Measurements from ENCODE around the gene RELL2. TPM values are rescaled to one million over a fixed set of nuclear protein-coding genes. Genes with fewer than 3 reads are reported as not detected.

The RELL2 gene
- total and polyA plus RNA-seq, 7 donors, result 0.99 to 10.5 (median 2.5) TPM

DNA sequence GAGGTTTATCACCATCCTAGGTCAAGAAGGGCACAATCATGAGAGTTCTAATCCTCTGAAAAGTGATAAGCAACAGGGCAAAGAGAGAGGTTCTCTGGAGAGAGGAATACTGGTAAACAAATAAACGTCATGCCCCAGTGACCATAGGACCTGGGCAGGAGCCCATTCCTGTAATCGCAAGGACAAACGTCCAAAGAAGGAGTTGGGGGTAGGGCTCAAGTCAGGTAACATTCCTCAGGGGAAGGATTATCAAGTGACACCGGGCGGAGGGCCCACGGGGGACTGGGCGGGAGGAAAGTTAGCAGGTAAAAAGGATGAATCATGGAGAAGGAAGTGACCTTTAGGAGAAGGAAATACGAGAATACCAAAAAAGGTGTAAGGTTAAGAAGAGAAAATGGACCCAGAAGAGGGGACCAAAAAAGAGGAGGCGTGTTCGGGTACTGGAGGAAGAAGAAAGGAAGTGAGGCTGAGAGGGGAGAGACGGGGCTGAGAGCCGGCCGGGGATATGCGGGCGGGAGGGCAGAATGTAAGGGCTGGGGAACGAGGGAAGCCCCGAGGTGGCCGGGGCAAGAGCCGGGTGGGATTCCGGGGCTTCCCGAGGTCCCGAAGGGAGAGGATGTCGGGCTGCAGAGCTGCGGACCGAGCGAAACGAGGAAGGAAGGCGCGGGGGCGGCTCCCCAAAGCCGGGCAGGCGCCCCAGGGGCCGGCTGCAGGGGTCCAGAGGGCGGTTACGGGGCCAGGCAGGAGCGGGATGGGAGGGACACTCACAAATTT lies 18.6 kb upstream of the RELL2 start:
- peak overlapping the region; percentile 81 to 89 (median 84) for H3K27ac ChIP-seq
- intact Hi-C loops (cut with DNase I), result no loop called here
- no peak for DNase-seq

GRCh38 chr5:141618804-141619554 lies 17.8 kb upstream of the RELL2 start, which contains the start of gene DIAPH1:
DIAPH1 (minus strand) TSS chr5:141619000; CDS start chr5:141618914, 86 bp downstream.
- intact Hi-C loops (cut with DNase I), result loop anchor here (1.0 kb wide), 2 partner anchors 17 to 27 kb away; partner anchors contain the start of genes HDAC3 and RELL2
- DNase-seq, result peak; percentile 98
- Histone ChIP-seq H3K9me3 (no peaks in the 10 kb centered on the region), H3K4me1 (peaks cover 0 to 24% (median 18%) of the 10 kb centered on the region in 4 donors), H3K4me3 (peak within 1 kb of the TSS; percentile 69 to 92 (median 79)), H3K36me3 (peaks cover 12 to 36% (median 21%) of the 10 kb centered on the region in 4 donors), H3K27me3 (no peaks in the 10 kb centered on the region), H3K27ac (peak within 1 kb of the TSS; percentile 81 to 89 (median 84))
- WGBS, 2 donors, result 1% methylated on average over 70 of the region's 70 CpGs
- TF ChIP-seq POLR2A (IDR thresholded peaks at IDR 0.05) (peak in 1 of 2 donors; percentile 31), POLR2AphosphoS5 (IDR thresholded peaks at IDR 0.05) (peak; percentile 41 to 84 (median 74)), EP300 (IDR thresholded peaks at IDR 0.05) (no peak)
- TF ChIP-seq, protein P1, sequence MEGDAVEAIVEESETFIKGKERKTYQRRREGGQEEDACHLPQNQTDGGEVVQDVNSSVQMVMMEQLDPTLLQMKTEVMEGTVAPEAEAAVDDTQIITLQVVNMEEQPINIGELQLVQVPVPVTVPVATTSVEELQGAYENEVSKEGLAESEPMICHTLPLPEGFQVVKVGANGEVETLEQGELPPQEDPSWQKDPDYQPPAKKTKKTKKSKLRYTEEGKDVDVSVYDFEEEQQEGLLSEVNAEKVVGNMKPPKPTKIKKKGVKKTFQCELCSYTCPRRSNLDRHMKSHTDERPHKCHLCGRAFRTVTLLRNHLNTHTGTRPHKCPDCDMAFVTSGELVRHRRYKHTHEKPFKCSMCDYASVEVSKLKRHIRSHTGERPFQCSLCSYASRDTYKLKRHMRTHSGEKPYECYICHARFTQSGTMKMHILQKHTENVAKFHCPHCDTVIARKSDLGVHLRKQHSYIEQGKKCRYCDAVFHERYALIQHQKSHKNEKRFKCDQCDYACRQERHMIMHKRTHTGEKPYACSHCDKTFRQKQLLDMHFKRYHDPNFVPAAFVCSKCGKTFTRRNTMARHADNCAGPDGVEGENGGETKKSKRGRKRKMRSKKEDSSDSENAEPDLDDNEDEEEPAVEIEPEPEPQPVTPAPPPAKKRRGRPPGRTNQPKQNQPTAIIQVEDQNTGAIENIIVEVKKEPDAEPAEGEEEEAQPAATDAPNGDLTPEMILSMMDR (IDR thresholded peaks at IDR 0.05), result peak; percentile 94 to 98 (median 95)

More for the DNA sequence above, 18.6 kb upstream of the RELL2 start:
- Histone ChIP-seq H3K9me3 (no peaks in the 10 kb centered on the region), H3K4me3 (peak overlapping the region; percentile 69 to 92 (median 79)), H3K4me1 (peaks cover 0 to 24% (median 18%) of the 10 kb centered on the region in 4 donors), H3K27me3 (no peaks in the 10 kb centered on the region), H3K36me3 (peaks cover 12 to 28% (median 16%) of the 10 kb centered on the region in 4 donors)
- TF ChIP-seq POLR2A (IDR thresholded peaks at IDR 0.05) (no peak), POLR2AphosphoS5 (IDR thresholded peaks at IDR 0.05) (no peak), EP300 (IDR thresholded peaks at IDR 0.05) (no peak)
- TF ChIP-seq, protein P1 (IDR thresholded peaks at IDR 0.05), result no peak
- 1% methylated on average over 36 of the region's 36 CpGs for WGBS, 2 donors

- no peaks in the 10 kb centered on the region for H3K9me3 ChIP-seq
- no peak overlapping the region for H3K27ac ChIP-seq
- TF ChIP-seq POLR2A (IDR thresholded peaks at IDR 0.05) (no peak), POLR2AphosphoS5 (IDR thresholded peaks at IDR 0.05) (no peak)
- TF ChIP-seq, protein P1 (IDR thresholded peaks at IDR 0.05), result no peak
- H3K4me1 ChIP-seq, result peaks cover 0 to 8% (median 5%) of the 10 kb centered on the region in 4 donors
- H3K4me3 ChIP-seq, result no peak overlapping the region
- H3K27me3 ChIP-seq, result no peaks in the 10 kb centered on the region
- no peak for DNase-seq
- intact Hi-C loops (cut with DNase I), result no loop called here
- H3K36me3 ChIP-seq, result peaks cover 22 to 77% (median 42%) of the 10 kb centered on the region in 4 donors
Observed at GRCh38 chr5:141623186-141623585, 13.6 kb upstream of the RELL2 start.

DNA sequence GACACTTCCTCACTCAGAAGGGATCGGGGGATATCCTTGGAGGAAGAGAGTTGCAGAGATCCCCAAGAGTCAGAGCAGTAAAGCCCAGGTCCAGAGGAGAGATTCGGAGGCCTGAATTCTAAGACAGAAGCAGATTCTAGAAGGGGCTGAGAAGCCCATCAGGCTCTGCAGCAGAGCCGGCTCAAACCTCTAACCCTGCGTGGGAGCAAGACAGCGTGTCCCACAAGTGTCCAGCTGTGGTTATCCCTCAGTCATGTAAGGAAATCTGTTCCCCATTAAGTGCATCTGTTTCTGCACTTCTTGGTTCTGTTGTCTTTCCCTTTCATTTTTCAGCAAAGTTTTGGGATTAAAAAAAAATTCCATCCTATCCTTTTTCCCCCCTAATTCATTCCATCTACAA lies 13.2 kb upstream of the RELL2 start:
- 79 to 84% methylated on average over 5 of the region's 5 CpGs for WGBS, 2 donors
- peaks cover 0 to 6% (median 5%) of the 10 kb centered on the region in 4 donors for H3K4me1 ChIP-seq
- intact Hi-C loops (cut with DNase I), result no loop called here
- H3K27ac ChIP-seq, result no peak overlapping the region
- no peaks in the 10 kb centered on the region for H3K27me3 ChIP-seq
- no peaks in the 10 kb centered on the region for H3K9me3 ChIP-seq
- no peak overlapping the region for H3K4me3 ChIP-seq
- TF ChIP-seq POLR2AphosphoS5 (IDR thresholded peaks at IDR 0.05) (no peak), EP300 (IDR thresholded peaks at IDR 0.05) (no peak), POLR2A (IDR thresholded peaks at IDR 0.05) (no peak)
- TF ChIP-seq, protein P1 (IDR thresholded peaks at IDR 0.05), result no peak
- no peak for DNase-seq
- peaks cover 22 to 81% (median 46%) of the 10 kb centered on the region in 4 donors for H3K36me3 ChIP-seq

All from sigmoid colon (tissue), 7 donors.